HK-2 (cell line): ENCODE data around the gene SNAP47.

Experiments used
- DNase-seq: peaks from one replicate; pipeline ENCODE4 v3.0.0-alpha.2; 2018; ENCODE audit not compliant: unreplicated experiment

The SNAP47 gene

DNA sequence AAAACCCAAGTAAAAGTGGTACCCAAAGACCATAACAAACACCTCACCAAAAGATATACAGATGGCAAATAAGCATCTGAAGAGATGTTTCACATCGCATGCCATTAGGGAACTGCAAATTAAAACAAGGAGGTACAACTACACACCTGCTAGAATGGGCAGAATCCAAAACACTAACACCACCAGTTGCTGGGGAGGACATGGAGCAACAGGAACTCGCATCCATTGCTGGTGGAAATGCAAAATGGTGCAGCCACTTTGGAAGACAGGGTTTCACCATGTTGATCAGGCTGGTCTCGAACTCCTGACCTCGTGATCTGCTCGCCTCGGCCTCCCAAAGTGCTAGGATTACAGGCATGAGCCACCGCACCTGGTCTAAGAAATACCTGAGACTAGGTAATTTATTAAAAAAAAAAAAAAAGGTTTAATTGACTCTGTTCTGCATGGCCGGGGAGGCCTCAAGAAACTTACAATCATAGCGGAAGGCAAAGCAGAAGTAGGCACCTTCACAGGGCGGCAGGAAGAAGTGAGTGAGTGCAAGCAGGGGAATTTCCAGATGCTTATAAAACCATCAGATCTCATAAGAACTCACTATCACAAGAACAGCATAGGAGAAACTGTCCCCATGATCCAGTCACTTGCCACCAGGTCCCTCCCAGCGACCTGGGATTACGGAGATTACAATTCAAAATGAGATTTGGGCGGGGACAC is 50.0 kb downstream of the SNAP47 start:
- DNase-seq, result no peak

DNA sequence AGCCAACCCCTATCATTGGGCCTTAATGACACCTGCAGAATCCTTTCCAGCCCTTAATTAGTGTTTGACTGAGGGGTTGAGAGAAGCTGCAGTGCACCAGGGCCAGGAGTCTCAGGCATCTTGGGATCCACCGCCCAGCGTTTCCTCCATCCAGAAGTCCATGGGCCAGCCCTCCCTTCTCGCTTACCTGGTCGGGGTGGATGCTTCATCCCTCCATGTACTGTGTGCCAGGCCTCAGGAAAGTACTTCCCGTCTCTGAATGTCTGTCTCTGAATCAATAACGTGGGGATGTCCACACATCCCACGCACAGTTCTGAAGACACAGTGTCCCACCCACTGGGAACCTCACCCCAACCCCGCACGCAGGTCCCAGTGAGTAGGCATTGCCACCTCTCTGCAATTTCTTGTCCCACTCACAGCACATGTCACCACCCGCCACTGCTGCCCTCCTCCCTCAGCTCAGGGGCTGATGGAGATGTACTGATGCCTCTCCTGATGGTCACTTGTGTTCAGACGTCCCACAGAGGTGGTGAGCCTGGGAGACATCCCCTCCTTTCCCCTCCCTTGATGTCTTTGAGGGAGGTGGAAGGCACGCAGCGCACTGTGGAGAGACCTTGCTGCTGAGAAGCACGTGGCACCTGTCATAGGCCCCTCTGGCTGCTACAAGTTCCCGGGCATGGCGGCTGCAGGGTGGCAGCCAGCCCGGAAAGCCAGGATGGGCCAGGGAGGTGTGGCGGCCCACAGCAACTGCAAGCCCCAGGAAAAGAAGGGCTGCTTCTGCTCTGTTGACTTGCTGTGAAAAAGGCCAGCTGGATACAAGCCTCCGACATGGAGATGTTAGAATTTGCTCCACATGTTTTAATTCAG is 50.8 kb downstream of the SNAP47 start:
- DNase-seq, result no peak

DNA sequence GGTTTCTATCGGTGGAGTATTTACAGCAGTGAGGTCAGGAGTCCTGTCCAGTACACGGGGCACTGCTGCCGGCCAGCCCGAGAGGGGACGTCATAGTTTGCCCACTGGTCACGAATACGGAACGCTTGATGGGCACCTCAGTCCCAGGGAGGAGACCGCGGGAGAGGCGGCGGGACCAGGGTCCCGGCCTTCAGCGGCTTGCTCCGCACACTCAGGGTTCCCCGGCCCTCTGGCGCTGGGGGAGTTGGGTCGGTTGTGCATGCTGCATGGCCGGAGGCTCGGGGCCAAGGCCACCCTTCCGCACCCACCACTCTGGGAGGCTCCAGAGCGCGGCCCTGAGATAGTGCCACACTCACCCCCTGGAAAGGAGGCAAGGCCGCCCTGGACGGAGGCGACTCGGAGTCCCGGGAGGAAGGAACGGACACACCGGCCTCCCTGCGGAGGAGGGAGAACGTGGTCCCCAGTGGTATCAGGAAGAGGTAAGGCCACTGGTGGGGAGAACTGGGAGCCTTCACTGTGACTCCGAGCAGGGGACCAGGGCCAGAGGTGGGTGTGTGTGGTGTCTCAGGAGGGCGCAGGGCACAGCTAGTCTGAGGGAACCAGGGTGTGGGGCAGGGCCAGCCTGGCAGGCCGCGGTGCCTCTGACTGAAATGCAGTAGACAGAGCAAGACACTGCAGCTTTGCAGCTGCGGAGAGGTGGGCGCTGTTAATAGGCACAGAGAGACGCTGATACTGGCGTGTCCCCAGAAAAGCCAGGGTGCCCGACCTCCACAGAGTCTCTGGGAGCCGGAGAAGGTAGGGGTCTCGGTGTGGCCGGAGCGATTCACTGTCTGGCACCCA is 51.7 kb downstream of the SNAP47 start:
- DNase-seq, result no peak

DNA sequence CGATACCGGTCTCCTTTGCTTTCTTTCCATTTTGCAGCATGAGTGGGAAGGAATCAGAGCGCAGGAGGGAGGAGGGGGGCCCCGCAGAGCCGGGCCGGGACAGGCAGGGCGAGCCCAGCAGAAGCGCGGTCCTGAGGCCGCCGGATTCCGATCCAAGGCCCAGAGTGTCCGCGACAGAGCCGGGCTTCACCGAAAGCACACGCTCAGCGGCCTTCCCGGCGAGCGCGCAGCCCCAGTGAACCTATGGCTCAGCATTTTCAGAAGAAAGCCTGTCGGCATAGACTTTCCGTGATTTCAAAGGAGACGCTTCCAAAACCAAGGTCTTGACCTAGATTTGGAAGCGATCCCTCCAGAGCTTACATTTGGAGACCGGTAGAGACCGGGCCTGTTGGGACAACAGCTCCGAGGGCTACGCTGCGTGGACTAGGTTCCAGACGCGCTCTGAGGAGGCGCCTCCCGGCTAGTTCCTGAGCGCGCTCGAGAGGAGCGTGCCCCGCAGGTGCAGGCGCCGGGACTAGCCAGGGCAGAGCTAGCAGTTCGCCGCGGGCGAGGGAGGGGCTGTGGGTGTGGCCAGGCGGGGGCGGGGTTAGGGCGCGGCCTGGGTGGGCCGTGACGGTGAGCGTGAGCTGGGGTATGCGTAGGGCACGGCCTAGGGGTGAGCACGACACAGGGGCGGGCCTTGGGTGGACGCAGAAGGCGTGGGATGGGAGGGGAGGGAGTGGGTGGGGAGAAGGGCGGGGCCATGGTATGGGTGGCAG is 52.5 kb downstream of the SNAP47 start:
- DNase-seq, result peak; percentile 98

DNA sequence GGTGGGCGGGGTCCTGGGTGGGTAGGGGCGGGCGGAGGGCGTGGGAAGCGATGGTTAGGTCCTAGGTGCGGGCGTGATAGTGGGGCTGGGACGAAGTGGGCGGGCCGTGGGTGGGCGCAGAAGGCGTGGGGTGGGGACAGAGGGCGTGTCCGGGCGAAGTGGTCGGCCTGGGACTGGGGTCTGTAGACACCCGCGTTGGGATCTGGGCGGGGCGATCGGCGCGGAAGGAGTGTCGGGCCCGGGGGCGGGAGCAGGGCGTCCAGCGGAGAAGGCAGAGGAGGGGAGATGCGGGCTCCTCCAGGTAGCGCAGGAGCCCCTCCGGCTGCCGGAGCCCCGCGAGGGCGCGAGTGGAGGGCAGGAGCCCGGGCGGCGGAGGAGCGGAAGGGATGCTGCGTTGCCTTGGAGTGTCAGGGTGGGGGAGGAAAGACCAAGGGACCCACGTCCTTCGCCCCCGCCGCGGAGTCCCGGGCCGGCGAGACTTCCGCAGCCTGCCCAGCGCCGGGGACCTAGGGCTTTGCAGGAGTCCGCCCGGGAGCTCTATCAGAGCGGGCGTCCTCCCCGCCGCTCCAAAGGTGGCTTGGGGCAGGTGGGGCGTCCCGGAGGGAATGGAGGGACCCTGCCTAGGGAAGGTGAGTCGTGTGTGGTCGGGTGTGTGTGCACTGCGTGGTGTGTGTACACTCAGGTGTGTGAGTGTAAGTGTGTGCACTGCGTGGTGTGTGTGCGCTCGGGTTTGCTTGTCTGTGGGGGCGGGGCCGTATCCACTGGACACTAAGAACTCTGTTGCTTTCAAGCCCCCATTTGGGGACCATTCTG is 53.2 kb downstream of the SNAP47 start:
- DNase-seq, result no peak

DNA sequence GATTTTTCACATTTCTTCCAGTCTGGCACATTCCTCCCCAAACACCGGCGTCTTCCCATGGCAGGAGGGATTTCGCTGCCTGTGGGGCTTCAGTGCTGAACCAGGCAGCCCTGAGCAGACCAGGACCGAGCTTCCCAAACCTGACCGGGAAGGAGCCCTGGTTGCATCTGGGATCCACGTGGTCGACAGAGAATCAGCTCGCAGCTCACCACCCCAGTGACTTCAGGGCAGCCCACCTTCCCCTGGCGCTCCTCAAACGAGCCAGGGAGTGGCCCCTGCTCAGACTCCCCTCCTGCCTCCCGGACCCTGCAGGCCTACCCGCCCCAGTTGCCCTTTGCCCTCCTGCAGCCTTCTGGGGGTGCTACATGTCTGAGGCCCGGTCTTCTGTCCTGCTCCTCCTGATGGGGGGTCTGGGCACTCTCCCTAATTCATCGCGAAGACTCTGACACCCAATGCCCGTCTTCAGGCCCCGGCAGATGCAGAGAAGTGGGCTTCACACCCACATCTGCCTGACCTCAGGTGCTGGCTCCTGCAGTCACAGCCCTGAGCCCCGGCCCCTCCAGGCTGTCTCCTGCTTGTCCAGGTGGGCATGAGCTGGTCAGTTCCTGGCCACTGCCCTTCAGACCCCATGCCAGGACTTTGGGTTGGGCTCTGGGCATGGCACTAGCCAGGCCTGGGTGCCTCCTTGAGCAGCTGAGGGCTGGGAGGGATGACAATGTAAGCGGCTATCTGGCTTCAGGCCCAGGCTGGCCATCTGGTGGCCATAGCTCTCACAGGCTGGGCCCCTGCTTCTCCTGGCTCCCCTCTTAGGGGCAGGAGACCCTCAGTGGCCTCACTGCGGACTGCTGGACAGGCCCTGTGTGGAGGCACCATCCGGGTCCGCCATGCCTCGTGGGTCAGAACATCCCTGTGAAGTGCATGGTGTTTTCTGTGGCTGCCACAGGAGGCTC is 54.1 kb downstream of the SNAP47 start:
- no peak for DNase-seq

DNA sequence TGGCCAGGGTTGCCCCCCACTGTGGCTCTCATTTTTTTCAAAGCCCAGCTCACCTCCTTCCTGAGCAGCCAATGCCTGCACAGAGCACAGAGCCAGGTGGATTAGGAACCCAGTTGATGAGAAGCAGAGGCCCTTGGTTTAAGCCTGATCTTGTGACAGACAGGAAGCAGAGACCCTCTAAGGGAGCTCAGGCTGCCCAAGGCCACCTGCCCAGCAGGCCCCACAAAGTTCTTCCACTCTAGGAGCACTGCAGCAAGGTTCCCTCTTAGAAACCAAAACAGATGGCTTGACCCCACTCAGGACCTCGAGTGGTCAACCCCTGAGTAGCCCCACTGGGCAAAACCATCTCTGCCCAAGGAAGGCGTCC is 54.8 kb downstream of the SNAP47 start:
- no peak for DNase-seq

DNA sequence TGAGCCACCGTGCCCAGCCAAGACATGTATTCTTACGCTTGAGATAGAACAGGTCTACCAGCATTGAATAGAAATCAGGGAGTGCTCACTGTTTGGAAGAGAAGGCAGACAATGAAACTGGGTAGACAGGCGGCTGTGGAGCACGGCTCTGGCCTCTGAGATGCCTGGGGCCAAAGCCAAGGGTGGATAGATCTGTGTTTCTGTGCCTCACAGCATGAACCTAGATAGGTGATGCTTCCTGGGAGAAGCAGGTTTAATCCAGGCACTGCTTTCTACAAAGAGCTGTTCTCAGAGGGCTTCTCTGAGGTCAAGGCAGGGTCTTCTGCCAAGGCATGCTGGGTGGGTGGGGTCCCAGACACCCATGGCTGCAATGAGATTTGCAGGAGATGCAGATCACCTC is 55.6 kb downstream of the SNAP47 start:
- no peak for DNase-seq

DNA sequence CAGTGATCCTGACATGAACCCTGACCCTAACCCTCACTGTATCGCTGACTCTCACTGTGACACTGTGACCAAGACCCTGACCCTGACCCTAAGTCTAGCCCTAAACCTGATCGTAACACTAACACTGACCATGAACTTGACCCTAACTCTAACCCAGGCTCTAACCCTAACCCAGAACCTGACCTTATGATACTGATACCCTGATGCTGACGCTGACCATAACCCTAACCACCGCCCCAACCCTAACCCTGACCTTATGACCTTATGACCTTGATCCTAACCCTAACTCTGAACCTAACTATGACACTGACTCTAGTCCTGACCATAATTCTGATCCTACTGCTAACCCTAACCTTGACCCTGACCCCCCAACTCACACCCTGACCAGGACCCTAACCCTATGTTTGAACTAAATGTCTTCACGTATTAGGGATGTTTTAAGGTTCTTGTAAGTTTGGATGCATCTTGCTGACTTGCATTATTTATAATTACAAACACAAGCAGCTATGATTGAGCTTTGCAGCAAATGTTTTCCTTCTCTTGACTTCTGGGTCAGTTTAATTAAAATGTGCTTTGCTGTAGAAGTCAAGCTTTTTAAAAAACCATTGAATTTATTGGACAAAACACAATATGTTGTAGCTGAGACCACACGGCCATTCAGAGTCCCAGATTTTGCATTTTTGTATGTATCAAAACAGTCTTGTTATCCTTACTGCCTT is 56.3 kb downstream of the SNAP47 start:
- DNase-seq, result no peak

DNA sequence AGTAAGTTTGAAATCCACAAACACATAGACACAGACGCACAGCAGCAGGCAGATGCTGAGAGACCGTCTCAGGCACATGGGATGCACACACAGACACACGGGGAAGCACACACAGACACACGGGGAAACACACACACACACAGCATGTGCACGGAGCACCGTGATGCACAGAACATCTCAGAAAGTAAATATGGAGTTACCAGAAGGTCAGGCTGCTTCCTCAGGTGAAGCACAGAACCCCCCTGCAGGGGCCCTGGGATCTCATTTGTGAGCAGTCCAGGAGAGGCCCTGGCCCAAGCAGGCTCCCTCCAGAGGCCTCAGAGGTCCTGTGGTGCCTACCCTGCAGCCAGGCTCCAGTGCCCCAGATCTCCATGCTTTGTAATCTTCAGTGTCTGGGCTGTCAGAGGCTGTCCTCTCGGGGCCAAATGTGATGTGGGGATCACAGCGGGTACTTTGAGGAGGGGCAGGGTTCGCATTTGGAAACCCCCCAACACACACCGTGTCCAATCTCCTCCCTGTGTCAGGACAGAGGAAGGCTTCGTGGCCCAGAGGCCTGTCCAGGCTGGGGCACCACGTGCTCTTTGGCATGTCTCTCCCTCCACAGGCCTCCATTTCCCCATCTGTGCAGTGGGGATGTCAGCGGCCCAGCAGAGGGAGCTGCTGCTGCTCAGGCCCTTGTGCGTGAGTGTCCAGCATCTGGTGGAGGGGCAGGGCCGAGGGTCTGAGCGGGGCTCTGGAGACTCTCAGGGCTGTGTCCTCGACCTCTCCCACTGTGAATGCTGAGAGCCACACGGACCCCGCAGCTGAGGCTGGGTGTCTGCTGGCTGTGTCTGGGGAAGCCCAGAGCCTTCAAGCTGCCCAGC is 57.2 kb downstream of the SNAP47 start:
- no peak for DNase-seq

DNA sequence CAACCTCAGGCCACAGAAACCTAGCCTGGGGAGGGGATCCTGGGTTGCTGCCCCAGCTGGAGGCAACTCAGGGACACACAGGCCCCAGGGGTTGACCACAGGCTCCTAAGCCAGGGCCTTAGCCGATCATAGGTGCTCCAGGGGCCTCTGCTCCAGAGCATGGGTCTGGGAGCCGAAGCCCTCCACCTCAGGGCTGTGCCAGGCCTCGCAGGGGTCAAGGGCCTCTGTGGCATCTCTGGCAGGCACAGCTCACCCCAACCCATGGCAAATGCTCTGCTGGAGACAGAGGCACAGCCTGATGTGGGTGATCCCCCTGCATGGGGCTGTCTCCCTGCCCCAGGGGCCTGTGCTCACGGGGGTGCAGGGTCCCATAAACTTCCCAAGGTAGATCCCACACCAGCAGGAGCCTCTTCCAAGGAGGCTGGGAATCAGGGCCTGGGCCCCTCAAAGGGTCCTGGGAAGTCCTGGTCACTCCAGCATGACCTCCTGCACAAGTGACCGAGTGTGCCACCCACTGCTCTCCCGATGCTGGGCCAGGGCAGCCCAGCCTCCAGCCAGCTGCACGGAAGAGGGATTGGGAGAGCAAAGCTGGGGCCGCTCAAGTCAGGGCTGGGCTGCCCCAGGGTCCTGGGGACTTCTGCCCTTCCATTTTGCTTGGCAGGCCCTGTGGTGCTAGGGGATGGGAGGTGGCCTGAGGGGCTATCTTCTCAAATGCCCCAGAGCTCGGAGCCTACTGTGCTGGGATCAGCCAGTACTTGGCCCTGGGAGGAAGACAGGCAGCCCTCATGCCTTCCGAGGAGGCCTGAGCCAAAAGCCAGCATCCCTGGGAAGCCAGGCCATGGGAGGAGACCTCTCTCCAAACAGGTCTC is 58.1 kb downstream of the SNAP47 start:
- DNase-seq, result no peak

DNA sequence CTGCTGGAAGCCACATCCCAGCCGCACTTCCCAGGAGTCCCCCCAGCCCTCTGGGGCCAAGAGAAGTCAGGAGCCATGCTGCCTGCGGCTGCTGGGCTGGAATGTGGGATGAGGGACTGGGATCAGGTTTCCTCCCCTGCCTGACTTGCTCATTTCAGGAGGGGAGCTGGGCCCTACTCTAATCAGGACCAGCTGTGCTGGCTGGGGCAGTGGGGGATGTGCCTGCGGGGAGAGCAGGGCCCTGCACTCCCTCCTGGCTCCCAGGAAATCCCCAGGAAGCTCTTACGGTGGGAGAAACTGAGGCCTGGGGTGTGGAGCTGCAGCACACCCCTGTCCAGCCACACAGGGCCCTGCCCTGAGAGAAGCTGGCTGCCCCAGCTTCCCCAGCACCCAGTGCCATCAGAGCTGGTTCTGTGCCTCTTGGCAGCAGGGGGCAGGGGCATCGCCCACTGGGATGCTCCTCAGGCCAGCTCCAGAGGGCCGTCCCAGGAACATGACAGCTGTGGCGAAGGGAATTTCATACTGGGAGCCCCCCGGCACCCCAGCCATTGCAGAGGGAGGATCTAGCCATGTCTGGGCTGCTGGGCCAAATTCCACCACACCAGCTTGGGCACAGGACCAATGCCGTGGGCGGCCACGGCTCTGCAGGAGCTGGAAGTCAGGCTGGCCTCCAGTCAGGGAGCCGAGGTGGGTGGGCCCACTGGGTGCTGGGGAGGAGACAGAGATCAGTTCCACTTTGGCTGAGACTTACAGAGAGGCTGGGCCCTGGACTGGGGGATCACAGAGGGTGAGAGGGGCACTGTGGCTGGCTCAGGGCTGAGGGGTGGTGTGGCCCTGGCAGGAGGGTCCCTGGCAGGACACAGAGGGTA is 58.9 kb downstream of the SNAP47 start:
- DNase-seq, result no peak

DNA sequence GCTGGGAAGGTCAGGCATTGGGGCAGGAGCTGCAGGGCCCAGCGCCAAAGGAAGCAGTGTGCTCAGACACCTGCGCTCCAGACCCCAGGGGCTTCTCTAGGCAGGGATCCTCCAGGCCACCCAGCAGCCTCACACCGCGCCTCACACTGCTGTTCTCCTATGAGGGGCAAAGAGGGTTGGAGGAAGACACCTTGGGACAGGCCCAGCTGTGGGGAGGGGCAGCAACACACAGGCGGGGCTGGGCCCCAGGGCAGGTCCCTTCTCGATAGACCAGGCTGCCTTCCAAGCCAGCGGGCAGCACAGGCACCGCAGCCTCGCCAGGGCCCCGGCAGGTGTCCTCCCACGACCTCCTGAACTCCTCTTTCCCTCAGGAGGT is 59.6 kb downstream of the SNAP47 start:
- no peak for DNase-seq

DNA sequence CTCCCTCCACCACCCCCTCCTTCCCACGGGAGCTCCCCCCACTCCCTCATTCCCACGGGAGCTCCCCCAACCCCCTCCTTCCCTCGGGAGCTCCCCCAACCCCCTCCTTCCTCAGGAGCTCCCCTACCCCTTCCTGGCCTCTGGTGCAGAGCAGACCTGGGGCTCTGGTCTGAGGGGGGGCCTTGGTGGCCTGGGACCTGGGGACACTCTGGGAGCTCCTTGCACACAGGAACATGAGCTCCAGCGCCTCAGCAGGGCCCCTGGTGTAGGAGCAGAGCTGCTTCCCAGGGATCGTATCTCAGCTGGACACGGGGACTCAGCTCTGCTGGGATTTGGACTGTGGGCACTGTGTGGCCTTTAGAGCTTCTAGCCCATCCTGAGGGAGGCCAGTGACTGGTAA is 60.5 kb downstream of the SNAP47 start:
- DNase-seq, result no peak

DNA sequence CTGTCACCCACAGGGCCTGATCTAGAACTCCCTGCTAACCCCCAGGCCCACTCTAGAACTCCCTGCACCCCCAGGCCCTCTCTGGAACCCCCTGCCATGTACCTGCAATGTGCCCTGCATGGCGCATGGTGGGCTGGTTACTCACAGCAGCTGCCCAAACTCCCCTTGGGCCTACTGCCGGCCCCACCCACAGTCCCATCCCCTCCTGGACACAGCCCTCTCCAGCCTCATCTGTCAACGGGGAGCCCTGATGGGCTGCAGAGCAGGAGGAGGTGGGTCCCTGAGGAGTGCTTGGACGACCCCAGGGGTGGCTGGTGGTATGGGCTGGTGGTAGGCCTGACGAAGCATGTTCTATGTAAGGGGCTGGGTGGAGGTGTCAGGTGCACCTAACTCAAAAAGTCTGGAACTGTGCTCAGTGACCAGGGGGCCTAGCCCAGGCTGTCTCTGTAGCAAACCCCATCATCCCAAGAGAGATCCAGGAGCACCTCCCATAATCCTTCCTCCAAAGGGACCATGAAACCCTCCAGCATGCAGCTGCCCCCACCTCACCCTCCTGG is 61.2 kb downstream of the SNAP47 start:
- no peak for DNase-seq

DNA sequence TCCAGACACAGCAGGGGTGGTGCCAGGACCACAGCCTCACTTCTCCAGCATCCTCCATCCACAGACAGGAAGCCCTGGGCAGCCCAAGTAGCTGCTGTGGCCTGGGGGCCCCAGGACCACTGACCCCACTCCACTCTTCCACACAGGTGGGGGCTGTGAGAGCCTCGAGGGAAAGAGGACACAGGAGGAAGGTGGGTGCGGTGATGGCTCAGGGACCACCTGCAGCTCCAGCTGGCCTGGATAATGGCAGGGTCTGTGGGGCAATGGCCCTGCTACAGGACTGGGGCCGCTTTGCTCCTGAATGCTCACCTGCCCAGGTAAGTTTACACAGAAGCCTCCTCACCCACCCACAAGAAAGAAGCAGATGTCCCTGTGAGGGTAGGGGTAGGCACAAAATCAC is 61.9 kb downstream of the SNAP47 start:
- no peak for DNase-seq
